ENCODE measurements around the gene STK38L. TPM values are rescaled to one million over a fixed set of nuclear protein-coding genes. Genes with fewer than 3 reads are reported as not detected.

The STK38L gene
- total and polyA plus RNA-seq, 2 of the 4 experiments (the other 2 are of a cell fraction) = 5.1 to 7.2 TPM

GRCh38 chr12:27273114-27273513, 29.0 kb downstream of the STK38L start:
- Histone ChIP-seq H3K79me1 (ENCODE audit: low read depth in 1 of 2, low read length in 2 of 2) (peaks cover 13 to 44% of the 10 kb centered on the region in 2 experiments), H3K9me1 (ENCODE audit: insufficient read depth, low read length) (peaks cover 6% of the 10 kb centered on the region; the same call in 1 of the 2 replicates), H3K18ac (ENCODE audit: low read depth, low read length) (no peak overlapping the region), H2BK5ac (ENCODE audit: low read depth, low read length, poor library complexity, severe bottlenecking) (no peak overlapping the region), H4K91ac (ENCODE audit: insufficient read depth, low read depth, low read length) (no peak overlapping the region), H3K14ac (replicated peaks; ENCODE audit: low read depth, low read length) (no peak overlapping the region), H2BK120ac (ENCODE audit: low read depth, low read length) (no peak overlapping the region), H3K4me1 (ENCODE audit: control insufficient read depth, insufficient read depth, low read length) (peaks cover 10% of the 10 kb centered on the region), H3K36me3 (ENCODE audit: control insufficient read depth, insufficient read depth, low read length) (no peaks in the 10 kb centered on the region), H3K56ac (ENCODE audit: extremely low read depth, insufficient read depth, low read length) (no peak overlapping the region), H2AFZ (replicated peaks; ENCODE audit: low read length, poor library complexity) (no peak overlapping the region), H2AK9ac (replicated peaks; ENCODE audit: low read depth, low read length, poor library complexity) (no peak overlapping the region), H3K4me2 (ENCODE audit: low read depth, low read length) (no peak overlapping the region), H2BK15ac (ENCODE audit: low read depth, low read length) (no peak overlapping the region), H3K9me3 (ENCODE audit: control insufficient read depth, insufficient read depth, low read length) (no peaks in the 10 kb centered on the region), H2BK20ac (ENCODE audit: low read depth, low read length) (no peak overlapping the region), H4K8ac (ENCODE audit: low read depth in 2 of 2, low read length in 2 of 2) (no peak overlapping the region), H3K23ac (ENCODE audit: low read depth, low read length) (no peak overlapping the region), H3K9ac (ENCODE audit: low read depth, low read length) (no peak overlapping the region), H3K4ac (ENCODE audit: low read depth, low read length) (no peak overlapping the region), H4K5ac (ENCODE audit: low read depth, low read length) (no peak overlapping the region), H2AK5ac (ENCODE audit: low read depth, low read length) (no peak overlapping the region), H3K27me3 (ENCODE audit: control insufficient read depth, insufficient read depth, low read length) (no peaks in the 10 kb centered on the region), H3K27ac (ENCODE audit: insufficient read depth, low read length) (no peak overlapping the region), H3K4me3 (ENCODE audit: insufficient read depth, low read depth, low read length) (no peak overlapping the region), H4K20me1 (ENCODE audit: insufficient read depth, low read length) (no peaks in the 10 kb centered on the region; the same call in 1 of the 2 replicates)
- intact Hi-C loops (cut with micrococcal nuclease) (no loop called here), dilution Hi-C loops (cut with HindIII; ENCODE audit: low sequenced_read_pairs, unreplicated experiment) (no loop called here), in situ Hi-C loops (cut with MboI; ENCODE audit: low sequenced_read_pairs) (no loop called here)
- DNase-seq (no peak), ATAC-seq (ENCODE audit: low read depth) (no peak)
- no TSS peak for BruUV-seq (replicated peaks)
- ChIA-PET CTCF (no interaction called here), POLR2A (ENCODE audit: unreplicated experiment) (no interaction called here)
- WGBS, 2 experiments (ENCODE audit: extremely low coverage in 2 of 2, insufficient read length in 1 of 2) = no CpG with 5 or more reads among the region's 5 CpGs
- TF ChIP-seq CHD1 (IDR thresholded peaks at IDR 0.05; ENCODE audit: low read depth, low read length) = no peak
- no peak for TF ChIP-seq RFX5 (IDR thresholded peaks at IDR 0.05; ENCODE audit: low read depth, low read length)
- no peak for TF ChIP-seq USF2 (IDR thresholded peaks at IDR 0.05; ENCODE audit: low read depth, low read length)
- no peak for TF ChIP-seq CEBPB (IDR thresholded peaks at IDR 0.05; ENCODE audit: low read depth, low read length)
- no peak for TF ChIP-seq BHLHE40 (IDR thresholded peaks at IDR 0.05; ENCODE audit: low read depth, low read length)
- TF ChIP-seq MAZ (IDR thresholded peaks at IDR 0.05; ENCODE audit: borderline replicate concordance, low read depth, low read length) = no peak
- no peak for TF ChIP-seq ELK1 (IDR thresholded peaks at IDR 0.05; ENCODE audit: borderline replicate concordance, low read depth, low read length)
- no peak for TF ChIP-seq RCOR1 (IDR thresholded peaks at IDR 0.05; ENCODE audit: insufficient replicate concordance, low read length)
- TF ChIP-seq MAFK (IDR thresholded peaks at IDR 0.05; ENCODE audit: low read depth, low read length) = no peak
- TF ChIP-seq MXI1 (IDR thresholded peaks at IDR 0.05; ENCODE audit: borderline replicate concordance, low read depth, low read length) = no peak
- TF ChIP-seq POLR2A (IDR thresholded peaks at IDR 0.05; ENCODE audit: low read depth, low read length) = no peak
- no peak for TF ChIP-seq SMC3 (IDR thresholded peaks at IDR 0.05; ENCODE audit: low read depth, low read length)
- TF ChIP-seq RAD21 (IDR thresholded peaks at IDR 0.05; ENCODE audit: low read length) = no peak
- no peak for TF ChIP-seq CTCF (conservative IDR thresholded peaks at IDR 0.05; ENCODE audit: low read depth, low read length)
- no peak for TF ChIP-seq FOS (IDR thresholded peaks at IDR 0.05; ENCODE audit: low read depth, low read length)

Measured in IMR-90 (cell line).